GM19240 (cell line): Measurements from ENCODE around the gene THBS2.
"Not testable (repeated sequence)": the region's sequence is repeated elsewhere in the genome, so short reads cannot be mapped to it uniquely, and the experiment has no call there.

ENCODE experiments used
- DNase-seq: peaks from one replicate; pipeline ENCODE4 v3.0.0; 2011; ENCODE audit warnings: low spot score; ENCODE audit not compliant: insufficient read length

The THBS2 gene

GRCh38 chr6:169212436-169212835 lies 41.2 kb downstream of the THBS2 start:
- DNase-seq, result no peak

GRCh38 chr6:169211881-169212280 lies 41.8 kb downstream of the THBS2 start:
- DNase-seq, result no peak

GRCh38 chr6:169210611-169211010 lies 43.0 kb downstream of the THBS2 start:
- no peak for DNase-seq

- no peak for DNase-seq
Measured at GRCh38 chr6:169208011-169208410, 45.6 kb downstream of the THBS2 start.

- no peak for DNase-seq
Measured at GRCh38 chr6:169207482-169207881, 46.2 kb downstream of the THBS2 start.

GRCh38 chr6:169205176-169206160 lies 48.2 kb downstream of the THBS2 start:
- no peak for DNase-seq

GRCh38 chr6:169204167-169204566 lies 49.5 kb downstream of the THBS2 start:
- DNase-seq, result no peak

GRCh38 chr6:169201985-169202384 lies 51.7 kb downstream of the THBS2 start:
- no peak for DNase-seq

GRCh38 chr6:169200893-169201514 lies 52.6 kb downstream of the THBS2 start:
- DNase-seq, result no peak

GRCh38 chr6:169199625-169200335 lies 53.9 kb downstream of the THBS2 start:
- no peak for DNase-seq

- DNase-seq, result no peak
Measured at GRCh38 chr6:169198885-169199284, 54.8 kb downstream of the THBS2 start.

GRCh38 chr6:169197929-169198328 lies 55.7 kb downstream of the THBS2 start:
- DNase-seq, result not testable (repeated sequence)

- DNase-seq, result not testable (repeated sequence)
Measured at GRCh38 chr6:169196279-169196678, 57.4 kb downstream of the THBS2 start.

- no peak for DNase-seq
Measured at GRCh38 chr6:169194737-169195136, 58.9 kb downstream of the THBS2 start.

GRCh38 chr6:169190970-169191369 lies 62.7 kb downstream of the THBS2 start:
- DNase-seq, result no peak

- DNase-seq, result no peak
Measured at GRCh38 chr6:169190144-169190584, 63.5 kb downstream of the THBS2 start.

- no peak for DNase-seq
Measured at GRCh38 chr6:169189686-169190085, 64.0 kb downstream of the THBS2 start.

- DNase-seq, result no peak
Measured at GRCh38 chr6:169189182-169189581, 64.5 kb downstream of the THBS2 start.

GRCh38 chr6:169188475-169188874 lies 65.2 kb downstream of the THBS2 start:
- no peak for DNase-seq

GRCh38 chr6:169188051-169188470 lies 65.6 kb downstream of the THBS2 start:
- no peak for DNase-seq

GRCh38 chr6:169186496-169187169 lies 67.0 kb downstream of the THBS2 start:
- DNase-seq, result no peak
